Measurements from ENCODE around the gene PAQR7. TPM values are rescaled to one million over a fixed set of nuclear protein-coding genes. Genes with fewer than 3 reads are reported as not detected.

PAQR7 gene
- polyA plus RNA-seq, 1 experiment = 12.6 TPM

DNA sequence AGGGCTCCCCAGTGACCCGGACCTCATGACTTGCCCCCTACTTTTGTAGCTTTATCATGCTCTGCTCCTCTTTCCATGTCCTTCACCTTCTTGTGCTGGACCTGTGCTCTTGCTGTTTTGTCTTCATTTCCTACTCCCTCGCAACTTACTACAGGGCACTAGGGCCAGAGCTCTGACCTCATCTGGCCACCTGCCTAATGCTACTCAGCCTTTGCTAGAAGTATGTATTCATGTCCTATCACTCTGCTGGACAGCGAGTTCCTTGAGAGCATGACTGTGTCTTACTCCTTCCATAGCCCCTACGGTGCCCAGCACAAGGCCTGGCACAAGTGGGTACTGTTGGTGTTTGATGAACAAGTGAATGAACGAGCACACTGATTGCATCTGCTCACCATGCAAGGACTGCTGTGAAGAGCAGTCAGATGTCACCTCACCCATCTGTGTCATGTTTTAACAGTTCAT lies 53.8 kb downstream of the PAQR7 start:
- TF ChIP-seq, protein P1, sequence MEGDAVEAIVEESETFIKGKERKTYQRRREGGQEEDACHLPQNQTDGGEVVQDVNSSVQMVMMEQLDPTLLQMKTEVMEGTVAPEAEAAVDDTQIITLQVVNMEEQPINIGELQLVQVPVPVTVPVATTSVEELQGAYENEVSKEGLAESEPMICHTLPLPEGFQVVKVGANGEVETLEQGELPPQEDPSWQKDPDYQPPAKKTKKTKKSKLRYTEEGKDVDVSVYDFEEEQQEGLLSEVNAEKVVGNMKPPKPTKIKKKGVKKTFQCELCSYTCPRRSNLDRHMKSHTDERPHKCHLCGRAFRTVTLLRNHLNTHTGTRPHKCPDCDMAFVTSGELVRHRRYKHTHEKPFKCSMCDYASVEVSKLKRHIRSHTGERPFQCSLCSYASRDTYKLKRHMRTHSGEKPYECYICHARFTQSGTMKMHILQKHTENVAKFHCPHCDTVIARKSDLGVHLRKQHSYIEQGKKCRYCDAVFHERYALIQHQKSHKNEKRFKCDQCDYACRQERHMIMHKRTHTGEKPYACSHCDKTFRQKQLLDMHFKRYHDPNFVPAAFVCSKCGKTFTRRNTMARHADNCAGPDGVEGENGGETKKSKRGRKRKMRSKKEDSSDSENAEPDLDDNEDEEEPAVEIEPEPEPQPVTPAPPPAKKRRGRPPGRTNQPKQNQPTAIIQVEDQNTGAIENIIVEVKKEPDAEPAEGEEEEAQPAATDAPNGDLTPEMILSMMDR (IDR thresholded peaks at IDR 0.05; ENCODE audit: insufficient read depth, low read depth, low read length) = no peak
- H3K4me3 ChIP-seq (ENCODE audit: low read depth, low read length) = no peak overlapping the region
- H3K36me3 ChIP-seq (ENCODE audit: control insufficient read depth, insufficient read depth, low read length) = peaks cover 7% of the 10 kb centered on the region
- no peaks in the 10 kb centered on the region for H3K27me3 ChIP-seq (ENCODE audit: control insufficient read depth, insufficient read depth, low read length)
- ChIA-PET CTCF (interaction anchor here (1.2 to 1.7 kb wide), 2 partner anchors 9 to 15 kb away, joined by 3 to 5 read pairs; no protein-coding TSS in a partner anchor), POLR2A (no interaction called here)
- no peak for DNase-seq (ENCODE audit: low read depth)

DNA sequence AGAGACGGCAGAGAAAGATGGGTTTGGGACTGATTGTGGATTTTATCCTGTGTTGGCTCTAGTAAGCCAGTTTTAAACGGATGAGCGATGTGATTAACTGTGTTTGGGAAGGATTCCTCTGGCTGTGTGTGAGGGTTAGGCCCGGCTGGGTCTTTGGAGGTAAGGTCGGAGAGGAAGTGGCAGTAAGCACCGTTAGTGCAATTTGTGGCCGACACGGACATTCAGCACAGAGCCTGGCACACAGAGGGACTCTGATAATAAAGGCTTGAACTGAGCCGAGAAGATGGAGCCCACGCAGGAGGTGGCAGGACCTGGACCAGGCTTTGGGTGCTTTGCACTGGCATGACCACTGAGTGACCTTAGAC lies 54.4 kb downstream of the PAQR7 start:
- no peak for DNase-seq (ENCODE audit: low read depth)
- H3K36me3 ChIP-seq (ENCODE audit: control insufficient read depth, insufficient read depth, low read length) = peaks cover 2% of the 10 kb centered on the region
- H3K27me3 ChIP-seq (ENCODE audit: control insufficient read depth, insufficient read depth, low read length) = no peaks in the 10 kb centered on the region
- ChIA-PET CTCF (interaction anchor here (1.2 to 1.7 kb wide), 2 partner anchors 9 to 16 kb away, joined by 3 to 5 read pairs; no protein-coding TSS in a partner anchor), POLR2A (no interaction called here)
- peak overlapping the region; percentile 89 for H3K4me3 ChIP-seq (ENCODE audit: low read depth, low read length)
- TF ChIP-seq, protein P1 (IDR thresholded peaks at IDR 0.05; ENCODE audit: insufficient read depth, low read depth, low read length) = no peak

DNA sequence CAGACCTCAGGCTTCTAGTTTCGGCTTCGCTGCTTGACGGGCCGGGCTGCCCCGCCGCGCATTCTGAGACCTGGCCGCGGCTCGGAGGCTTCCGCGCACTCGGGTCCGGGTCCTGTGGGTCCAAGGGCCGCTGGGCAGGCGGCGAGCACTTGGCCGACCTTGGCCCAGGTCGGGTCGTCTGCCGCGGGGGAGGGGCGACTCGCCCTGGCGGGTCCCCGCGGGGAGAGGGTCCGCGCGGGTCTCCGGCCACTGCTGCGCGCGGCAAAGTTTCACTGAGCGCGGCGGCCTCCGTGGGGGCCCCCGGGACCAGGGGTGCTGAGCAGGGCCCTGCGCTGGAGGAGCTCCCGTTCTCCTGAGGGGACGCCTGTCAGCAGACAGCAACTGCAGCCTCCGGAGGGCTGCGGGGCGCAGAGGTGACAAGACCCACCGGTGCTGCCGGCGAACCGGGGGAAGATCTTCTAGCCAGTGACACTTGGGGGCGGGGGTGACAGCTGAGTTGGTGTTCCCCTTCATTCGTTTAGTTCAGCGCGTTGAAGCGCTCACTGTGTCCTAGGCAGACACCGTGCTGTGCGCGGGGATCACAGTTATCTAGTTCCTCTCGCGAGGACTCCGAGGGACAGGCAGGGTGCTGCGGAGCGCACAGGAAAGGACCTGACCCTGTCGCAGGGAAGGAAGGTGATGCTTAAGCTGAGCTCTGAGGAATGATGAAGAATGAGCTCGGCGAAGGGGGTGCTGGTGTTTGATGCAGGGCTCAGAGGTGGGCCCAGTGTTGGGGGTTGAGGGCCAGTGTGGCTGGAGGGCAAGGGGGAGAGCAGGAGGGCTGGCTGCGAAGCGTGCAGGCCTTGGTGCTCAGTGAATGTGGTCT lies 55.0 kb downstream of the PAQR7 start:
- peak overlapping the region; percentile 89 for H3K4me3 ChIP-seq (ENCODE audit: low read depth, low read length)
- H3K36me3 ChIP-seq (ENCODE audit: control insufficient read depth, insufficient read depth, low read length) = peaks cover 3% of the 10 kb centered on the region
- CTCF ChIA-PET = interaction anchor here (1.0 to 3.3 kb wide), 4 partner anchors 8 to 22 kb away, joined by 3 to 14 read pairs (median 4); no protein-coding TSS in a partner anchor
- TF ChIP-seq, protein P1 (IDR thresholded peaks at IDR 0.05; ENCODE audit: insufficient read depth, low read depth, low read length) = no peak
- DNase-seq (ENCODE audit: low read depth) = no peak
- POLR2A ChIA-PET = interaction anchor here (0.7 kb wide), 1 partner anchor 177 kb away, joined by 3 read pairs; no protein-coding TSS in a partner anchor
- H3K27me3 ChIP-seq (ENCODE audit: control insufficient read depth, insufficient read depth, low read length) = no peaks in the 10 kb centered on the region

GRCh38 chr1:25819491-25820246 lies 55.8 kb downstream of the PAQR7 start, which contains the start of gene MTFR1L:
Gene MTFR1L (plus strand): TSS chr1:25819954. CDS start chr1:25823105, 3,151 bp downstream.
- Histone ChIP-seq H3K4me3 (ENCODE audit: low read depth, low read length) (peak within 1 kb of the TSS; percentile 89), H3K27me3 (ENCODE audit: control insufficient read depth, insufficient read depth, low read length) (no peaks in the 10 kb centered on the region), H3K36me3 (ENCODE audit: control insufficient read depth, insufficient read depth, low read length) (peaks cover 9% of the 10 kb centered on the region)
- ChIA-PET POLR2A (interaction anchor here (0.7 kb wide), 1 partner anchor 178 kb away, joined by 3 read pairs; no protein-coding TSS in a partner anchor), CTCF (interaction anchor here (1.0 to 3.3 kb wide), 5 partner anchors 8 to 212 kb away, joined by 3 to 14 read pairs (median 4); no protein-coding TSS in a partner anchor)
- TF ChIP-seq, protein P1 (IDR thresholded peaks at IDR 0.05; ENCODE audit: insufficient read depth, low read depth, low read length) = no peak
- no peak for DNase-seq (ENCODE audit: low read depth)
